PFSK-1 (cell line): ENCODE measurements around the gene AFF2.

Experiments used
- FOXP2 ChIP-seq: optimal IDR thresholded peaks from 2 replicates; pipeline ENCODE3; 2011; ENCODE audit warnings: borderline replicate concordance, control low read depth, inconsistent platforms; ENCODE audit not compliant: insufficient read depth; ENCODE audit errors: extremely low read length, extremely low read depth
- POLR2AphosphoS5 ChIP-seq: IDR thresholded peaks from 2 replicates; pipeline ENCODE4 v1.6.1; 2012; ENCODE audit warnings: low read depth, mild to moderate bottlenecking, control low read depth, low read length, moderate library complexity
- REST ChIP-seq, 2 experiments: IDR thresholded peaks; 2 replicates each; pipeline versions ENCODE4 v1.6.1 to v1.8.0; 2011 to 2012; ENCODE audit warnings: low read depth in 2 of 2, low read length in 2 of 2, control low read depth in 1 of 2, inconsistent platforms in 1 of 2, mild to moderate bottlenecking in 1 of 2, moderate library complexity in 1 of 2; ENCODE audit not compliant: insufficient read depth in 1 of 2
- SIN3A ChIP-seq: IDR thresholded peaks from 2 replicates; pipeline ENCODE4 v1.6.1; 2012; ENCODE audit warnings: mild to moderate bottlenecking, low read length, moderate library complexity, borderline replicate concordance; ENCODE audit not compliant: insufficient read depth
- TAF1 ChIP-seq: IDR thresholded peaks from 2 replicates; pipeline ENCODE4 v1.6.1; 2012; ENCODE audit warnings: low read length, control low read depth, borderline replicate concordance; ENCODE audit not compliant: insufficient read depth

GRCh38 chrX:148556498-148556897 lies 56.1 kb downstream of the AFF2 start:
- TF ChIP-seq POLR2AphosphoS5 = no peak
- no peak for TF ChIP-seq TAF1
- TF ChIP-seq REST (IDR thresholded peaks at IDR 0.05; ENCODE audit: insufficient read depth in 1 of 2, low read depth in 2 of 2, low read length in 2 of 2) = no peak
- no peak for TF ChIP-seq SIN3A
- no peak for TF ChIP-seq FOXP2
